Liver (tissue), 3 donors: Measurements from ENCODE around the gene ADIG.

Experiments used
- EGR1 ChIP-seq, 2 donors: IDR thresholded peaks; 2 replicates each; pipeline ENCODE4 v1.6.1; 2016 to 2018; ENCODE audit warnings: antibody characterized with exemption in 2 of 2, low read depth in 2 of 2
- FOXA1 ChIP-seq: IDR thresholded peaks from 2 replicates; pipeline ENCODE4 v1.6.1; 2016; ENCODE audit warnings: antibody characterized with exemption
- GABPA ChIP-seq, 2 donors: IDR thresholded peaks in 1 of 2; conservative IDR thresholded peaks in 1 of 2; 2 replicates each; pipeline ENCODE4 v1.6.1; 2016; ENCODE audit warnings: antibody characterized with exemption in 2 of 2, mild to moderate bottlenecking in 1 of 2, moderate library complexity in 1 of 2
- HNF4G ChIP-seq: IDR thresholded peaks from 2 replicates; pipeline ENCODE4 v1.6.1; 2016; ENCODE audit warnings: antibody characterized with exemption
- JUND ChIP-seq, 2 donors: IDR thresholded peaks; 2 replicates each; pipeline ENCODE4 v1.6.1; 2016; ENCODE audit warnings: antibody characterized with exemption in 2 of 2
- RAD21 ChIP-seq, 2 donors: IDR thresholded peaks; 2 replicates each; pipeline ENCODE4 v1.6.1; 2016; ENCODE audit warnings: antibody characterized with exemption in 2 of 2, mild to moderate bottlenecking in 2 of 2
- RXRA ChIP-seq, 2 donors: IDR thresholded peaks; 2 replicates each; pipeline ENCODE4 v1.6.1; 2017 to 2018; ENCODE audit warnings: antibody characterized with exemption in 2 of 2, mild to moderate bottlenecking in 1 of 2
- SP1 ChIP-seq: IDR thresholded peaks from 2 replicates; pipeline ENCODE4 v1.6.1; 2018; ENCODE audit warnings: antibody characterized with exemption, mild to moderate bottlenecking
- TAF1 ChIP-seq: conservative IDR thresholded peaks from 2 replicates; pipeline ENCODE4 v1.6.1; 2016; ENCODE audit warnings: antibody characterized with exemption, mild to moderate bottlenecking
- TF ChIP-seq, protein P1 (sequence below): fragments of 150-350 bp; IDR thresholded peaks from 2 replicates; pipeline ENCODE4 v1.5.1; 2017; ENCODE audit warnings: improper control_type of control experiment, low read depth, low read length; ENCODE audit not compliant: missing input control
- TF ChIP-seq, protein P2 (sequence below): IDR thresholded peaks from 2 replicates; pipeline ENCODE4 v1.6.1; 2016; ENCODE audit warnings: antibody characterized with exemption, mild to moderate bottlenecking
- TF ChIP-seq, protein P3 (sequence below): IDR thresholded peaks from 2 replicates; pipeline ENCODE4 v1.6.1; 2016; ENCODE audit warnings: antibody characterized with exemption
- TF ChIP-seq, protein P4 (sequence below): IDR thresholded peaks from 2 replicates; pipeline ENCODE4 v1.6.1; 2016; ENCODE audit warnings: antibody characterized with exemption
- TF ChIP-seq, protein P5 (sequence below): IDR thresholded peaks from 2 replicates; pipeline ENCODE4 v1.6.1; 2016; ENCODE audit warnings: antibody characterized with exemption
- donor health status: healthy.
- donor health status: healthy.

DNA sequence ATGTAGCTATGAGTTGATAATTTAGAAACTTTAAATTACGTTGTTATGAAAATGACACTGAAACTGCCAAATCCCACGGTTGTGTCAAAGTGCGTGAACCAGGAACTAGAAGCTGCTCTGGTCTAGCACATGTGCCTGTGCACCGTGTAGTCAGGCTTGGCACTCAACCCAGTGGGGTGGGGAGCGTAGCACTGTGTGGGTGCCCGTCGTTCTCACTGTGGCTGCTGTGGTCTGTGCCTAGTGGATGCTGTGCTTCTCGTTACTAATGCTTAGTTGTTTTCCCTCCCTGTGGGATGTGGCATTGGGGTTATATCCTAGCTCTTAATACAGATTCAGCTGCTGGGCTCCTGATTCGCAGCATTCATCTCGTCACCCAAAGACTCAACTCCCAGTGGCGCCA lies 46.2 kb upstream of the ADIG start:
- TF ChIP-seq JUND (IDR thresholded peaks at IDR 0.05) (no peak), RXRA (IDR thresholded peaks at IDR 0.05) (no peak), TAF1 (no peak), HNF4G (no peak), SP1 (no peak), RAD21 (IDR thresholded peaks at IDR 0.05) (no peak), EGR1 (IDR thresholded peaks at IDR 0.05; ENCODE audit: low read depth in 2 of 2) (no peak), FOXA1 (no peak), GABPA (IDR thresholded peaks at IDR 0.05 in 1 of 2, conservative IDR thresholded peaks at IDR 0.05 in 1 of 2) (no peak)
- TF ChIP-seq, protein P1, sequence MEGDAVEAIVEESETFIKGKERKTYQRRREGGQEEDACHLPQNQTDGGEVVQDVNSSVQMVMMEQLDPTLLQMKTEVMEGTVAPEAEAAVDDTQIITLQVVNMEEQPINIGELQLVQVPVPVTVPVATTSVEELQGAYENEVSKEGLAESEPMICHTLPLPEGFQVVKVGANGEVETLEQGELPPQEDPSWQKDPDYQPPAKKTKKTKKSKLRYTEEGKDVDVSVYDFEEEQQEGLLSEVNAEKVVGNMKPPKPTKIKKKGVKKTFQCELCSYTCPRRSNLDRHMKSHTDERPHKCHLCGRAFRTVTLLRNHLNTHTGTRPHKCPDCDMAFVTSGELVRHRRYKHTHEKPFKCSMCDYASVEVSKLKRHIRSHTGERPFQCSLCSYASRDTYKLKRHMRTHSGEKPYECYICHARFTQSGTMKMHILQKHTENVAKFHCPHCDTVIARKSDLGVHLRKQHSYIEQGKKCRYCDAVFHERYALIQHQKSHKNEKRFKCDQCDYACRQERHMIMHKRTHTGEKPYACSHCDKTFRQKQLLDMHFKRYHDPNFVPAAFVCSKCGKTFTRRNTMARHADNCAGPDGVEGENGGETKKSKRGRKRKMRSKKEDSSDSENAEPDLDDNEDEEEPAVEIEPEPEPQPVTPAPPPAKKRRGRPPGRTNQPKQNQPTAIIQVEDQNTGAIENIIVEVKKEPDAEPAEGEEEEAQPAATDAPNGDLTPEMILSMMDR = no peak
- TF ChIP-seq, protein P2, sequence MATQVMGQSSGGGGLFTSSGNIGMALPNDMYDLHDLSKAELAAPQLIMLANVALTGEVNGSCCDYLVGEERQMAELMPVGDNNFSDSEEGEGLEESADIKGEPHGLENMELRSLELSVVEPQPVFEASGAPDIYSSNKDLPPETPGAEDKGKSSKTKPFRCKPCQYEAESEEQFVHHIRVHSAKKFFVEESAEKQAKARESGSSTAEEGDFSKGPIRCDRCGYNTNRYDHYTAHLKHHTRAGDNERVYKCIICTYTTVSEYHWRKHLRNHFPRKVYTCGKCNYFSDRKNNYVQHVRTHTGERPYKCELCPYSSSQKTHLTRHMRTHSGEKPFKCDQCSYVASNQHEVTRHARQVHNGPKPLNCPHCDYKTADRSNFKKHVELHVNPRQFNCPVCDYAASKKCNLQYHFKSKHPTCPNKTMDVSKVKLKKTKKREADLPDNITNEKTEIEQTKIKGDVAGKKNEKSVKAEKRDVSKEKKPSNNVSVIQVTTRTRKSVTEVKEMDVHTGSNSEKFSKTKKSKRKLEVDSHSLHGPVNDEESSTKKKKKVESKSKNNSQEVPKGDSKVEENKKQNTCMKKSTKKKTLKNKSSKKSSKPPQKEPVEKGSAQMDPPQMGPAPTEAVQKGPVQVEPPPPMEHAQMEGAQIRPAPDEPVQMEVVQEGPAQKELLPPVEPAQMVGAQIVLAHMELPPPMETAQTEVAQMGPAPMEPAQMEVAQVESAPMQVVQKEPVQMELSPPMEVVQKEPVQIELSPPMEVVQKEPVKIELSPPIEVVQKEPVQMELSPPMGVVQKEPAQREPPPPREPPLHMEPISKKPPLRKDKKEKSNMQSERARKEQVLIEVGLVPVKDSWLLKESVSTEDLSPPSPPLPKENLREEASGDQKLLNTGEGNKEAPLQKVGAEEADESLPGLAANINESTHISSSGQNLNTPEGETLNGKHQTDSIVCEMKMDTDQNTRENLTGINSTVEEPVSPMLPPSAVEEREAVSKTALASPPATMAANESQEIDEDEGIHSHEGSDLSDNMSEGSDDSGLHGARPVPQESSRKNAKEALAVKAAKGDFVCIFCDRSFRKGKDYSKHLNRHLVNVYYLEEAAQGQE = no peak
- TF ChIP-seq, protein P3, sequence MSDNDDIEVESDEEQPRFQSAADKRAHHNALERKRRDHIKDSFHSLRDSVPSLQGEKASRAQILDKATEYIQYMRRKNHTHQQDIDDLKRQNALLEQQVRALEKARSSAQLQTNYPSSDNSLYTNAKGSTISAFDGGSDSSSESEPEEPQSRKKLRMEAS = no peak
- TF ChIP-seq, protein P4, sequence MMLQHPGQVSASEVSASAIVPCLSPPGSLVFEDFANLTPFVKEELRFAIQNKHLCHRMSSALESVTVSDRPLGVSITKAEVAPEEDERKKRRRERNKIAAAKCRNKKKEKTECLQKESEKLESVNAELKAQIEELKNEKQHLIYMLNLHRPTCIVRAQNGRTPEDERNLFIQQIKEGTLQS = no peak
- TF ChIP-seq, protein P5, sequence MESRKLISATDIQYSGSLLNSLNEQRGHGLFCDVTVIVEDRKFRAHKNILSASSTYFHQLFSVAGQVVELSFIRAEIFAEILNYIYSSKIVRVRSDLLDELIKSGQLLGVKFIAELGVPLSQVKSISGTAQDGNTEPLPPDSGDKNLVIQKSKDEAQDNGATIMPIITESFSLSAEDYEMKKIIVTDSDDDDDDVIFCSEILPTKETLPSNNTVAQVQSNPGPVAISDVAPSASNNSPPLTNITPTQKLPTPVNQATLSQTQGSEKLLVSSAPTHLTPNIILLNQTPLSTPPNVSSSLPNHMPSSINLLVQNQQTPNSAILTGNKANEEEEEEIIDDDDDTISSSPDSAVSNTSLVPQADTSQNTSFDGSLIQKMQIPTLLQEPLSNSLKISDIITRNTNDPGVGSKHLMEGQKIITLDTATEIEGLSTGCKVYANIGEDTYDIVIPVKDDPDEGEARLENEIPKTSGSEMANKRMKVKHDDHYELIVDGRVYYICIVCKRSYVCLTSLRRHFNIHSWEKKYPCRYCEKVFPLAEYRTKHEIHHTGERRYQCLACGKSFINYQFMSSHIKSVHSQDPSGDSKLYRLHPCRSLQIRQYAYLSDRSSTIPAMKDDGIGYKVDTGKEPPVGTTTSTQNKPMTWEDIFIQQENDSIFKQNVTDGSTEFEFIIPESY = no peak
